GM18520 (cell line): ENCODE data around the gene PSMC3IP.
"Not testable (repeated sequence)": the region's sequence is repeated elsewhere in the genome, so short reads cannot be mapped to it uniquely, and the experiment has no call there.

ENCODE experiments used
- ATAC-seq: cut with Tn5 transposase; IDR thresholded peaks from one replicate; pipeline ENCODE4 v1.9.1; 2021; ENCODE audit not compliant: unreplicated experiment

Gene PSMC3IP

GRCh38 chr17:42541041-42541833, 36.3 kb downstream of the PSMC3IP start:
- no peak for ATAC-seq

- ATAC-seq: not testable (repeated sequence)
These were observed 37.0 kb downstream of the PSMC3IP start for GRCh38 chr17:42540558-42540957.

- no peak for ATAC-seq
These were observed 39.0 kb downstream of the PSMC3IP start for GRCh38 chr17:42538482-42538881.

- ATAC-seq: no peak
These were observed 39.6 kb downstream of the PSMC3IP start for GRCh38 chr17:42537826-42538451.

GRCh38 chr17:42537156-42537805, 40.2 kb downstream of the PSMC3IP start:
- ATAC-seq: no peak

GRCh38 chr17:42536372-42537155, 41.0 kb downstream of the PSMC3IP start:
- ATAC-seq: peak; percentile 43

GRCh38 chr17:42536048-42536371, 41.5 kb downstream of the PSMC3IP start, which contains the start of gene NAGLU:
TSS of gene NAGLU (plus strand) at chr17:42536241. CDS start at chr17:42536273, 32 bp downstream.
- peak; percentile 81 for ATAC-seq

- ATAC-seq: no peak
These were observed 42.1 kb downstream of the PSMC3IP start for GRCh38 chr17:42535155-42536047.

- ATAC-seq: no peak
These were observed 45.8 kb downstream of the PSMC3IP start for GRCh38 chr17:42531455-42532354.

GRCh38 chr17:42530952-42531454, 46.5 kb downstream of the PSMC3IP start:
- ATAC-seq: no peak

- no peak for ATAC-seq
These were observed 48.5 kb downstream of the PSMC3IP start for GRCh38 chr17:42529061-42529460.

- ATAC-seq: no peak
These were observed 49.6 kb downstream of the PSMC3IP start for GRCh38 chr17:42527932-42528331.

- ATAC-seq: no peak
These were observed 51.5 kb downstream of the PSMC3IP start for GRCh38 chr17:42526031-42526444.

- ATAC-seq: no peak
These were observed 52.3 kb downstream of the PSMC3IP start for GRCh38 chr17:42525221-42525620.

- no peak for ATAC-seq
These were observed 54.7 kb downstream of the PSMC3IP start for GRCh38 chr17:42522798-42523278.
